Neuronal stem cell (in vitro differentiated cells): ENCODE data around the gene PHTF2.
"Not testable (repeated sequence)": the region's sequence is repeated elsewhere in the genome, so short reads cannot be mapped to it uniquely, and the experiment has no call there.

Experiments used
- DNase-seq: peaks from one replicate; pipeline ENCODE4 v3.0.0-alpha.2; 2013; ENCODE audit warnings: low spot score
- H2AFZ ChIP-seq: one replicate; pipeline ENCODE4 v1.6.1; 2013; ENCODE audit warnings: mild to moderate bottlenecking, low read length, inconsistent platforms
- H2AK5ac ChIP-seq: 2 replicates; pipeline ENCODE4 v1.6.1; 2013; ENCODE audit warnings: low read depth, mild to moderate bottlenecking, inconsistent platforms, low read length, moderate library complexity, mixed read lengths
- H2BK120ac ChIP-seq: 2 replicates; pipeline ENCODE4 v1.6.1; 2013; ENCODE audit warnings: low read depth, mild to moderate bottlenecking, inconsistent platforms, low read length, moderate library complexity, mixed read lengths
- H2BK12ac ChIP-seq: one replicate; pipeline ENCODE4 v1.6.1; 2013; ENCODE audit warnings: low read length, inconsistent platforms
- H2BK15ac ChIP-seq: 2 replicates; pipeline ENCODE4 v1.6.1; 2013; ENCODE audit warnings: mild to moderate bottlenecking, low read length, inconsistent platforms, mixed read lengths
- H2BK5ac ChIP-seq: one replicate; pipeline ENCODE4 v1.6.1; 2013; ENCODE audit warnings: inconsistent platforms, mild to moderate bottlenecking, low read length, moderate library complexity
- H3K14ac ChIP-seq: one replicate; pipeline ENCODE4 v1.6.1; 2013; ENCODE audit warnings: low read length, inconsistent platforms
- H3K18ac ChIP-seq: 2 replicates; pipeline ENCODE4 v1.6.1; 2013; ENCODE audit warnings: low read length, inconsistent platforms
- H3K23ac ChIP-seq: 2 replicates; pipeline ENCODE4 v1.6.1; 2013; ENCODE audit warnings: low read depth, mild to moderate bottlenecking, mixed read lengths, low read length, inconsistent platforms; ENCODE audit not compliant: poor library complexity
- H3K27ac ChIP-seq: replicated peaks from 3 replicates; pipeline ENCODE4 v1.5.1; 2013; ENCODE audit warnings: low read length, inconsistent platforms
- H3K27me3 ChIP-seq, 3 experiments: 2 replicates each; pipeline ENCODE4 v1.6.1; 2013; ENCODE audit warnings: low read length in 3 of 3, mild to moderate bottlenecking in 2 of 3, inconsistent platforms in 1 of 3, low read depth in 1 of 3, mixed read lengths in 1 of 3, moderate library complexity in 1 of 3; ENCODE audit not compliant: control insufficient read depth in 3 of 3, insufficient read depth in 3 of 3
- H3K36me3 ChIP-seq, 2 donors: replicated peaks in 1 of 2; 2 replicates each; pipeline ENCODE4 v1.6.1; 2013; ENCODE audit warnings: low read length in 2 of 2; ENCODE audit not compliant: control insufficient read depth in 2 of 2, insufficient read depth in 2 of 2
- H3K4ac ChIP-seq: 2 replicates; pipeline ENCODE4 v1.6.1; 2013; ENCODE audit warnings: inconsistent platforms, mild to moderate bottlenecking, low read length, moderate library complexity
- H3K4me1 ChIP-seq, 2 donors: 1 replicate in 1 of 2; 2 replicates in 1 of 2; pipeline ENCODE4 v1.6.1; 2013; ENCODE audit warnings: low read length in 2 of 2, low read depth in 1 of 2; ENCODE audit not compliant: control insufficient read depth in 2 of 2, insufficient read depth in 1 of 2
- H3K4me2 ChIP-seq: one replicate; pipeline ENCODE4 v1.6.1; 2013; ENCODE audit warnings: mild to moderate bottlenecking, low read length, inconsistent platforms; ENCODE audit not compliant: insufficient read depth, poor library complexity, severe bottlenecking
- H3K4me3 ChIP-seq, 2 donors: 2 replicates each; pipeline ENCODE4 v1.5.1; 2013; ENCODE audit warnings: low read length in 2 of 2, mild to moderate bottlenecking in 2 of 2, inconsistent platforms in 1 of 2, moderate library complexity in 1 of 2
- H3K79me1 ChIP-seq: one replicate; pipeline ENCODE4 v1.6.1; 2013; ENCODE audit warnings: low read depth, mild to moderate bottlenecking, inconsistent platforms, low read length, moderate library complexity
- H3K9ac ChIP-seq: one replicate; pipeline ENCODE4 v1.6.1; 2013; ENCODE audit warnings: mild to moderate bottlenecking, low read depth, low read length, inconsistent platforms; ENCODE audit not compliant: poor library complexity
- H3K9me3 ChIP-seq, 2 donors: replicated peaks in 1 of 2; 2 replicates each; pipeline versions ENCODE3 to v1.6.1; 2013; ENCODE audit warnings: low read length in 2 of 2, mild to moderate bottlenecking in 2 of 2, inconsistent platforms in 1 of 2, low read depth in 1 of 2, mixed read lengths in 1 of 2, moderate library complexity in 1 of 2; ENCODE audit not compliant: control insufficient read depth in 2 of 2, insufficient read depth in 1 of 2
- H4K8ac ChIP-seq: one replicate; pipeline ENCODE4 v1.6.1; 2013; ENCODE audit warnings: low read depth, mild to moderate bottlenecking, inconsistent platforms, low read length, moderate library complexity
- H4K91ac ChIP-seq: one replicate; pipeline ENCODE4 v1.6.1; 2013; ENCODE audit warnings: low read length, low read depth, mild to moderate bottlenecking, inconsistent platforms; ENCODE audit not compliant: poor library complexity
- whole genome bisulfite sequencing, 2 donors: extraction: QIAGEN DNeasy Blood & Tissue Kit; methylation state at CpG; one replicate each; pipeline ENCODE4 v1.1.7; 2013; ENCODE audit warnings: missing lambda C conversion rate in 2 of 2, mixed read lengths in 1 of 2; ENCODE audit not compliant: insufficient read length in 2 of 2, insufficient replicate concordance in 1 of 2; ENCODE audit errors: extremely low coverage in 2 of 2; 5-methylcytosine and 5-hydroxymethylcytosine counted together

PHTF2 gene

GRCh38 chr7:77782383-77782782, 16.2 kb upstream of the PHTF2 start:
- no peak overlapping the region for H2AFZ ChIP-seq
- no peak overlapping the region for H2BK5ac ChIP-seq
- H2BK12ac ChIP-seq, result no peak overlapping the region
- H3K9me3 ChIP-seq, result peaks cover 0 to 11% of the 10 kb centered on the region in 2 donors
- no CpG with 5 or more reads among the region's 4 CpGs for WGBS, 2 donors
- H3K9ac ChIP-seq, result no peak overlapping the region
- no peaks in the 10 kb centered on the region for H3K79me1 ChIP-seq
- no peak overlapping the region for H3K4ac ChIP-seq
- peaks cover 0 to 3% of the 10 kb centered on the region in 2 donors for H3K4me1 ChIP-seq
- H2BK120ac ChIP-seq, result no peak overlapping the region
- no peak overlapping the region for H2AK5ac ChIP-seq
- DNase-seq, result no peak
- no peak overlapping the region for H3K14ac ChIP-seq
- no peak overlapping the region for H3K23ac ChIP-seq
- H3K36me3 ChIP-seq, result peaks cover 4 to 64% of the 10 kb centered on the region in 2 donors
- no peaks in the 10 kb centered on the region for H3K27me3 ChIP-seq
- H4K8ac ChIP-seq, result no peak overlapping the region
- H3K4me3 ChIP-seq, result no peak overlapping the region
- H3K27ac ChIP-seq, result no peak overlapping the region
- H3K4me2 ChIP-seq, result no peak overlapping the region
- H3K18ac ChIP-seq, result no peak overlapping the region
- no peak overlapping the region for H2BK15ac ChIP-seq
- no peak overlapping the region for H4K91ac ChIP-seq

- no peaks in the 10 kb centered on the region for H3K27me3 ChIP-seq
- H3K23ac ChIP-seq, result no peak overlapping the region
- no peak overlapping the region for H3K18ac ChIP-seq
- no peak for DNase-seq
- no peak overlapping the region for H3K14ac ChIP-seq
- H3K4ac ChIP-seq, result no peak overlapping the region
- H3K9me3 ChIP-seq, result peaks cover 0 to 11% of the 10 kb centered on the region in 2 donors
- H2BK15ac ChIP-seq, result no peak overlapping the region
- no CpG with 5 or more reads among the region's 1 CpG for WGBS, 2 donors
- H2BK5ac ChIP-seq, result no peak overlapping the region
- no peak overlapping the region for H3K4me2 ChIP-seq
- no peak overlapping the region for H3K27ac ChIP-seq
- H4K91ac ChIP-seq, result no peak overlapping the region
- H3K4me3 ChIP-seq, result no peak overlapping the region
- H3K79me1 ChIP-seq, result no peaks in the 10 kb centered on the region
- H2AFZ ChIP-seq, result no peak overlapping the region
- no peak overlapping the region for H2BK120ac ChIP-seq
- no peak overlapping the region for H3K9ac ChIP-seq
- H2AK5ac ChIP-seq, result no peak overlapping the region
- no peak overlapping the region for H2BK12ac ChIP-seq
- no peak overlapping the region for H4K8ac ChIP-seq
- peaks cover 0 to 3% of the 10 kb centered on the region in 2 donors for H3K4me1 ChIP-seq
- peaks cover 4 to 57% of the 10 kb centered on the region in 2 donors for H3K36me3 ChIP-seq
Observed at GRCh38 chr7:77783111-77783510, 15.5 kb upstream of the PHTF2 start.

- Histone ChIP-seq H2BK5ac (no peak overlapping the region), H2AFZ (no peak overlapping the region), H2BK120ac (no peak overlapping the region), H3K9me3 (peaks cover 0 to 11% of the 10 kb centered on the region in 2 donors), H2BK15ac (no peak overlapping the region), H3K18ac (no peak overlapping the region), H3K36me3 (peaks cover 4 to 52% of the 10 kb centered on the region in 2 donors), H3K23ac (no peak overlapping the region), H4K91ac (no peak overlapping the region), H3K4ac (no peak overlapping the region), H2AK5ac (no peak overlapping the region), H3K27me3 (no peaks in the 10 kb centered on the region), H2BK12ac (no peak overlapping the region), H3K27ac (no peak overlapping the region), H3K4me2 (no peak overlapping the region), H3K79me1 (no peaks in the 10 kb centered on the region), H3K4me3 (no peak overlapping the region), H4K8ac (no peak overlapping the region), H3K14ac (no peak overlapping the region), H3K9ac (no peak overlapping the region), H3K4me1 (peaks cover 0 to 3% of the 10 kb centered on the region in 2 donors)
- no CpG with 5 or more reads among the region's 3 CpGs for WGBS, 2 donors
- DNase-seq, result no peak
Observed at GRCh38 chr7:77783545-77783944, 15.0 kb upstream of the PHTF2 start.

- not testable (repeated sequence) for H3K27ac ChIP-seq, H2BK5ac ChIP-seq, H2AK5ac ChIP-seq, H3K4me2 ChIP-seq, H3K14ac ChIP-seq, H3K4me1 ChIP-seq, DNase-seq, H3K79me1 ChIP-seq, H3K18ac ChIP-seq, H3K9ac ChIP-seq, H2BK120ac ChIP-seq, H2BK15ac ChIP-seq, H4K91ac ChIP-seq, H3K23ac ChIP-seq, H2AFZ ChIP-seq, H2BK12ac ChIP-seq, H3K4ac ChIP-seq, H4K8ac ChIP-seq, H3K27me3 ChIP-seq, H3K4me3 ChIP-seq
- no CpG with 5 or more reads among the region's 10 CpGs for WGBS, 2 donors
- Histone ChIP-seq H3K9me3 (peaks cover 0 to 11% of the 10 kb centered on the region in 2 donors), H3K36me3 (peaks cover 3 to 43% of the 10 kb centered on the region in 2 donors)
Observed at GRCh38 chr7:77784426-77784825, 14.1 kb upstream of the PHTF2 start.
